Endodermal cell (in vitro differentiated cells): ENCODE measurements around the gene EMILIN2. TPM values are rescaled to one million over a fixed set of nuclear protein-coding genes. Genes with fewer than 3 reads are reported as not detected.

Experiments
- DNase-seq: peaks from one replicate; pipeline ENCODE4 v3.0.0-alpha.2; 2017
- H3K27ac ChIP-seq: 2 replicates; pipeline ENCODE4 v1.5.1; 2013; ENCODE audit warnings: mild to moderate bottlenecking, low read depth, low read length, moderate library complexity
- H3K27me3 ChIP-seq: 2 replicates; pipeline ENCODE4 v1.6.1; 2013; ENCODE audit warnings: mild to moderate bottlenecking, low read length, moderate library complexity; ENCODE audit not compliant: insufficient read depth, control insufficient read depth, poor library complexity, severe bottlenecking
- H3K36me3 ChIP-seq: 2 replicates; pipeline ENCODE4 v1.7.0; 2013; ENCODE audit warnings: mild to moderate bottlenecking, low read length, moderate library complexity; ENCODE audit not compliant: control insufficient read depth, insufficient read depth
- H3K4me1 ChIP-seq: one replicate; pipeline ENCODE4 v1.7.0; 2013; ENCODE audit warnings: low read length; ENCODE audit not compliant: control insufficient read depth, insufficient read depth
- H3K4me3 ChIP-seq: 2 replicates; pipeline ENCODE4 v1.5.1; 2013; ENCODE audit warnings: mild to moderate bottlenecking, low read length, moderate library complexity
- H3K9ac ChIP-seq: 2 replicates; pipeline ENCODE4 v1.6.1; 2013; ENCODE audit warnings: mild to moderate bottlenecking, low read length, moderate library complexity; ENCODE audit not compliant: poor library complexity, severe bottlenecking; ENCODE audit errors: extremely low read depth
- H3K9me3 ChIP-seq: 2 replicates; pipeline ENCODE4 v1.6.1; 2013; ENCODE audit warnings: mild to moderate bottlenecking, low read length, moderate library complexity; ENCODE audit not compliant: control insufficient read depth
- H3K27ac Mint-ChIP-seq: 2 replicates; pipeline ENCODE4 v1.8.0; 2020; ENCODE audit warnings: mixed read lengths
- H3K27me3 Mint-ChIP-seq: 2 replicates; pipeline ENCODE4 v1.8.0; 2021; ENCODE audit warnings: mild to moderate bottlenecking, mixed read lengths; ENCODE audit not compliant: insufficient read depth
- H3K36me3 Mint-ChIP-seq: 2 replicates; pipeline ENCODE4 v1.8.0; 2020; ENCODE audit warnings: low read depth, mixed read lengths
- H3K4me1 Mint-ChIP-seq: 2 replicates; pipeline ENCODE4 v1.8.0; 2020; ENCODE audit warnings: mixed read lengths
- H3K4me3 Mint-ChIP-seq: 2 replicates; pipeline ENCODE4 v1.8.0; 2020; ENCODE audit warnings: mild to moderate bottlenecking, moderate library complexity, mixed read lengths
- H3K9me3 Mint-ChIP-seq: 2 replicates; pipeline ENCODE4 v1.8.0; 2020; ENCODE audit warnings: mild to moderate bottlenecking, mixed read lengths
- CTCF ChIP-seq: fragments of 200-600 bp; sonication (generic); conservative IDR thresholded peaks from 2 replicates; pipeline ENCODE4 v1.5.0; 2021; ENCODE audit warnings: antibody characterized with exemption, mild to moderate bottlenecking
- WGBS, 2 experiments: methylation state at CpG; one replicate each; pipeline versions ENCODE4 v1.1.5 to v1.1.7; 2013; ENCODE audit warnings: missing lambda C conversion rate in 2 of 2, mixed read lengths in 1 of 2; ENCODE audit not compliant: insufficient coverage in 1 of 2, insufficient read length in 1 of 2; 5-methylcytosine and 5-hydroxymethylcytosine counted together
- total RNA-seq, 2 donors: library from RNA; stranded (reverse); fragmentation: NEBNext Ultra II Directional in 1 of 2; extraction: Animal tissue kit (Norgen Biotek cat#: 25700) in 1 of 2; gene quantifications; 2 replicates in 1 of 2; 3 replicates in 1 of 2; pipeline ENCODE4 v1.2.1, GENCODE V29; 2021

EMILIN2 gene
- total RNA-seq, 2 donors from 2014 or later: 14.2 to 16.8 TPM

GRCh38 chr18:2964361-2965010 is 117.7 kb downstream of the EMILIN2 start:
- DNase-seq: no peak
- no peak overlapping the region for H3K4me3 Mint-ChIP-seq
- 93 to 100% methylated on average over 4 to 7 of the region's 8 CpGs for WGBS, 2 experiments
- H3K4me3 ChIP-seq: no peak overlapping the region
- no peaks in the 10 kb centered on the region for H3K4me1 ChIP-seq
- H3K27me3 ChIP-seq: no peaks in the 10 kb centered on the region
- H3K27ac Mint-ChIP-seq: no peak overlapping the region
- H3K9me3 ChIP-seq: no peaks in the 10 kb centered on the region
- no peaks in the 10 kb centered on the region for H3K36me3 ChIP-seq
- H3K9me3 Mint-ChIP-seq: no peaks in the 10 kb centered on the region
- TF ChIP-seq CTCF: no peak
- no peak overlapping the region for H3K9ac ChIP-seq
- peaks cover 18% of the 10 kb centered on the region for H3K4me1 Mint-ChIP-seq
- no peak overlapping the region for H3K27ac ChIP-seq
- H3K36me3 Mint-ChIP-seq: peaks cover 3% of the 10 kb centered on the region
- no peaks in the 10 kb centered on the region for H3K27me3 Mint-ChIP-seq

Other genes with a start within 250 kb of the EMILIN2 start
- gene SMCHD1, start 191.3 kb upstream of the EMILIN2 start, total RNA-seq: 10 to 100 TPM; 61.8 to 72.5 TPM
- 10 to 100 TPM; 22.9 to 31.8 TPM for gene LPIN2, start 166.1 kb downstream of the EMILIN2 start, total RNA-seq